Neural cell (in vitro differentiated cells): ENCODE results near the gene SAG. TPM values are rescaled to one million over a fixed set of nuclear protein-coding genes. Genes with fewer than 3 reads are reported as not detected.

Experiments used
- H2AFZ ChIP-seq: fragments of 200-600, 300-800 bp; sonication (generic), shearing (Covaris generic); 2 replicates; pipeline ENCODE4 v1.6.0; 2014; ENCODE audit warnings: low read depth, mild to moderate bottlenecking, antibody characterized with exemption, low read length, moderate library complexity
- H3F3A ChIP-seq: fragments of 200-600 bp; shearing (Covaris generic); 2 replicates; pipeline ENCODE4 v1.6.1; 2016; ENCODE audit warnings: mild to moderate bottlenecking, moderate library complexity, mixed read lengths, antibody characterized with exemption, low read length; ENCODE audit not compliant: insufficient read depth, poor library complexity, severe bottlenecking
- H3K27ac ChIP-seq: fragments of 200-600, 300-800 bp; sonication (generic), shearing (Covaris generic); 2 replicates; pipeline ENCODE4 v1.5.1; 2014; ENCODE audit warnings: mild to moderate bottlenecking, low read length, moderate library complexity
- H3K27me3 ChIP-seq: fragments of 300-800, 200-600 bp; sonication (generic), shearing (Covaris generic); 2 replicates; pipeline ENCODE4 v1.6.0; 2014; ENCODE audit warnings: mild to moderate bottlenecking, low read depth, low read length, moderate library complexity; ENCODE audit not compliant: insufficient read depth
- H3K36me3 ChIP-seq: fragments of 300-800, 200-600 bp; sonication (generic), shearing (Covaris generic); 2 replicates; pipeline ENCODE4 v1.5.1; 2014; ENCODE audit warnings: mild to moderate bottlenecking, antibody characterized with exemption, low read length, moderate library complexity; ENCODE audit not compliant: insufficient read depth
- H3K4me2 ChIP-seq: fragments of 300-800, 200-600 bp; sonication (generic), shearing (Covaris generic); 2 replicates; pipeline ENCODE4 v1.6.0; 2014; ENCODE audit warnings: mild to moderate bottlenecking, low read length
- H3K4me3 ChIP-seq: fragments of 300-800, 200-600 bp; sonication (generic), shearing (Covaris generic); 2 replicates; pipeline ENCODE4 v1.5.1; 2014; ENCODE audit warnings: mild to moderate bottlenecking, low read length, moderate library complexity
- H3K79me2 ChIP-seq: fragments of 200-600 bp; shearing (Covaris generic); replicated peaks from 2 replicates; pipeline ENCODE4 v1.6.0; 2014; ENCODE audit warnings: mild to moderate bottlenecking, low read length, moderate library complexity; ENCODE audit not compliant: insufficient read depth
- H3K9ac ChIP-seq: fragments of 300-800, 200-600 bp; sonication (generic), shearing (Covaris generic); 2 replicates; pipeline ENCODE4 v1.6.1; 2016; ENCODE audit warnings: mild to moderate bottlenecking, low read length, mixed read lengths
- H3K9me2 ChIP-seq: fragments of 200-600 bp; shearing (Covaris generic); 2 replicates; pipeline ENCODE4 v1.6.1; 2016; ENCODE audit warnings: mild to moderate bottlenecking, low read length, mixed read lengths; ENCODE audit not compliant: insufficient read depth
- H3K9me3 ChIP-seq: fragments of 200-600, 300-800 bp; sonication (generic), shearing (Covaris generic); 2 replicates; pipeline ENCODE4 v1.6.1; 2016; ENCODE audit warnings: mild to moderate bottlenecking, mixed run types, low read length, moderate library complexity, mixed read lengths
- H4K20me1 ChIP-seq: fragments of 200-600 bp; shearing (Covaris generic); 2 replicates; pipeline ENCODE4 v1.6.1; 2016; ENCODE audit warnings: mild to moderate bottlenecking, mixed run types; ENCODE audit not compliant: insufficient read depth
- EP300 ChIP-seq: fragments of 450-650 bp; conservative IDR thresholded peaks from 2 replicates; pipeline ENCODE4 v1.6.1; 2014; ENCODE audit warnings: antibody characterized with exemption, mild to moderate bottlenecking, moderate library complexity; ENCODE audit not compliant: poor library complexity, severe bottlenecking
- EZH2 ChIP-seq: fragments of 200-600, 300-800 bp; shearing (Covaris generic), sonication (generic); IDR thresholded peaks from 2 replicates; pipeline ENCODE4 v1.6.1; 2014; ENCODE audit warnings: antibody characterized with exemption, low read length, borderline replicate concordance, mild to moderate bottlenecking; ENCODE audit not compliant: insufficient read depth, poor library complexity, severe bottlenecking
- MXI1 ChIP-seq: fragments of 450-650 bp; conservative IDR thresholded peaks from 2 replicates; pipeline ENCODE4 v1.6.1; 2014; ENCODE audit warnings: antibody characterized with exemption, mild to moderate bottlenecking; ENCODE audit not compliant: poor library complexity, severe bottlenecking
- POLR2AphosphoS5 ChIP-seq: IDR thresholded peaks from 2 replicates; pipeline ENCODE4 v1.6.1; 2012
- RAD21 ChIP-seq: fragments of 450-650 bp; conservative IDR thresholded peaks from 2 replicates; pipeline ENCODE4 v1.6.1; 2014; ENCODE audit warnings: antibody characterized with exemption, mild to moderate bottlenecking, moderate library complexity
- SMC3 ChIP-seq: fragments of 450-650 bp; conservative IDR thresholded peaks from 2 replicates; pipeline ENCODE4 v1.6.1; 2014; ENCODE audit warnings: antibody characterized with exemption, mild to moderate bottlenecking, moderate library complexity; ENCODE audit not compliant: poor library complexity
- TAF1 ChIP-seq: IDR thresholded peaks from 2 replicates; pipeline ENCODE4 v1.6.1; 2012; ENCODE audit warnings: low read depth
- polyA plus RNA-seq: library from polyadenylated mRNA; depleted of rRNA; stranded (reverse); fragments of >200 nt; gene quantifications from 2 replicates; pipeline ENCODE4 v1.2.3, GENCODE V29; 2014
- TF ChIP-seq, protein P1 (sequence below): fragments of 450-650 bp; IDR thresholded peaks from 2 replicates; pipeline ENCODE4 v1.5.1; 2014; ENCODE audit warnings: antibody characterized with exemption, mild to moderate bottlenecking, moderate library complexity; ENCODE audit not compliant: poor library complexity, severe bottlenecking
- TF ChIP-seq, protein P2 (sequence below): IDR thresholded peaks from 2 replicates; pipeline ENCODE4 v1.6.1; 2012; ENCODE audit warnings: borderline replicate concordance

SAG gene
- polyA plus RNA-seq, 1 donor from 2014 or later, result not detected

DNA sequence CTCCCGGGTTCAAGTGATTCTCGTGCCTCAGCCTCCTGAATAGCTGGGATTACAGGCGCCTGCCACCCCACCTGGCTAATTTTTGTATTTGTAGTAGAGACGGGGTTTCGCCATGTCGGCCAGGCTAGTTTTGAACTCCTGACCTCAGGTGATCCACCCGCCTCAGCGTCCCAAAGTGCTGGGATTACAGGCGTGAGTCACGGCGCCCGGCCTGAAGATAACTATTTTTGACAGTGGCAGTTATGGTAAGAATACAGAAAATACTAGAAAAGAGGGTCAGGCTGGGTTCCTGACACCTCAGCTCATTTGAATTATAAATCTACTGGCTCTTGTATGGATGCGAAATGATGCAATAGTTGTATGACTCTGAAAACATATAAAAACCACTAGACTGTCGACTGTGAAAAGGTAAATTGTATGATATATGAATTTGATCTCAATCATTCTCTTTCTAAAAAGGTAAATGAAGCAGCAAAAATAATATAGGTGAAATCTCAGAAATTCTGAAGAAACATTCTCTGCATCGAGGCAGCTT lies 35.6 kb downstream of the SAG start:
- Histone ChIP-seq H3K9me3 (no peaks in the 10 kb centered on the region), H3K4me3 (no peak overlapping the region), H3K27ac (no peak overlapping the region), H3K9ac (no peak overlapping the region), H3K4me2 (no peak overlapping the region), H3F3A (no peaks in the 10 kb centered on the region), H3K9me2 (no peaks in the 10 kb centered on the region), H3K79me2 (no peaks in the 10 kb centered on the region), H3K27me3 (no peaks in the 10 kb centered on the region), H2AFZ (no peak overlapping the region), H4K20me1 (no peaks in the 10 kb centered on the region), H3K36me3 (no peaks in the 10 kb centered on the region)
- TF ChIP-seq SMC3 (no peak), EZH2 (no peak), MXI1 (no peak)

DNA sequence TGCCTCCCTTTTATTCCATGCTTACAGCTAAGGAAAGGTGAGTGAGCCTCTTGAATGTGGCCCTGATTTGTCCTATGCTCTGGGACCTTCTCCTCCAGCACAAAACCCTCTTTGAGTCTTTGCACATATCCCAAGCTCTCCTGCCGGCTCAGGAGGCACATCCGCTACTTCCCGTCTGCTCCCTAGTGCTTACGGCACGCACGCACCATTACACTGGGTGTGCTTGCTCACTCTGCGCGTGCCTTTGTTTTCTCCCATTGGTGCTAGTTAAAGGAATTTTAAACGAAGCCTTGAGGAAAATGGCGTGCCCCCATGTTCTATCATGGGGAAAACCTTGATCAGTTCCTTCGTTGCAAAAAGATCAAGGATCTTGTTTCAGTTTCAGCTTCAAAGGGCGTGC lies 38.8 kb downstream of the SAG start:
- no peaks in the 10 kb centered on the region for H3K36me3 ChIP-seq
- H3K79me2 ChIP-seq, result no peaks in the 10 kb centered on the region
- H2AFZ ChIP-seq, result no peak overlapping the region
- no peak overlapping the region for H3K4me2 ChIP-seq
- no peaks in the 10 kb centered on the region for H4K20me1 ChIP-seq
- no peak overlapping the region for H3K27ac ChIP-seq
- H3K4me3 ChIP-seq, result no peak overlapping the region
- no peaks in the 10 kb centered on the region for H3K27me3 ChIP-seq
- H3K9me3 ChIP-seq, result no peaks in the 10 kb centered on the region
- no peaks in the 10 kb centered on the region for H3K9me2 ChIP-seq
- H3F3A ChIP-seq, result no peaks in the 10 kb centered on the region
- no peak overlapping the region for H3K9ac ChIP-seq
- TF ChIP-seq SMC3 (no peak), POLR2AphosphoS5 (no peak), MXI1 (no peak), EP300 (no peak), TAF1 (no peak), RAD21 (no peak), EZH2 (no peak)
- TF ChIP-seq, protein P1, sequence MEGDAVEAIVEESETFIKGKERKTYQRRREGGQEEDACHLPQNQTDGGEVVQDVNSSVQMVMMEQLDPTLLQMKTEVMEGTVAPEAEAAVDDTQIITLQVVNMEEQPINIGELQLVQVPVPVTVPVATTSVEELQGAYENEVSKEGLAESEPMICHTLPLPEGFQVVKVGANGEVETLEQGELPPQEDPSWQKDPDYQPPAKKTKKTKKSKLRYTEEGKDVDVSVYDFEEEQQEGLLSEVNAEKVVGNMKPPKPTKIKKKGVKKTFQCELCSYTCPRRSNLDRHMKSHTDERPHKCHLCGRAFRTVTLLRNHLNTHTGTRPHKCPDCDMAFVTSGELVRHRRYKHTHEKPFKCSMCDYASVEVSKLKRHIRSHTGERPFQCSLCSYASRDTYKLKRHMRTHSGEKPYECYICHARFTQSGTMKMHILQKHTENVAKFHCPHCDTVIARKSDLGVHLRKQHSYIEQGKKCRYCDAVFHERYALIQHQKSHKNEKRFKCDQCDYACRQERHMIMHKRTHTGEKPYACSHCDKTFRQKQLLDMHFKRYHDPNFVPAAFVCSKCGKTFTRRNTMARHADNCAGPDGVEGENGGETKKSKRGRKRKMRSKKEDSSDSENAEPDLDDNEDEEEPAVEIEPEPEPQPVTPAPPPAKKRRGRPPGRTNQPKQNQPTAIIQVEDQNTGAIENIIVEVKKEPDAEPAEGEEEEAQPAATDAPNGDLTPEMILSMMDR, result no peak
- TF ChIP-seq, protein P2, sequence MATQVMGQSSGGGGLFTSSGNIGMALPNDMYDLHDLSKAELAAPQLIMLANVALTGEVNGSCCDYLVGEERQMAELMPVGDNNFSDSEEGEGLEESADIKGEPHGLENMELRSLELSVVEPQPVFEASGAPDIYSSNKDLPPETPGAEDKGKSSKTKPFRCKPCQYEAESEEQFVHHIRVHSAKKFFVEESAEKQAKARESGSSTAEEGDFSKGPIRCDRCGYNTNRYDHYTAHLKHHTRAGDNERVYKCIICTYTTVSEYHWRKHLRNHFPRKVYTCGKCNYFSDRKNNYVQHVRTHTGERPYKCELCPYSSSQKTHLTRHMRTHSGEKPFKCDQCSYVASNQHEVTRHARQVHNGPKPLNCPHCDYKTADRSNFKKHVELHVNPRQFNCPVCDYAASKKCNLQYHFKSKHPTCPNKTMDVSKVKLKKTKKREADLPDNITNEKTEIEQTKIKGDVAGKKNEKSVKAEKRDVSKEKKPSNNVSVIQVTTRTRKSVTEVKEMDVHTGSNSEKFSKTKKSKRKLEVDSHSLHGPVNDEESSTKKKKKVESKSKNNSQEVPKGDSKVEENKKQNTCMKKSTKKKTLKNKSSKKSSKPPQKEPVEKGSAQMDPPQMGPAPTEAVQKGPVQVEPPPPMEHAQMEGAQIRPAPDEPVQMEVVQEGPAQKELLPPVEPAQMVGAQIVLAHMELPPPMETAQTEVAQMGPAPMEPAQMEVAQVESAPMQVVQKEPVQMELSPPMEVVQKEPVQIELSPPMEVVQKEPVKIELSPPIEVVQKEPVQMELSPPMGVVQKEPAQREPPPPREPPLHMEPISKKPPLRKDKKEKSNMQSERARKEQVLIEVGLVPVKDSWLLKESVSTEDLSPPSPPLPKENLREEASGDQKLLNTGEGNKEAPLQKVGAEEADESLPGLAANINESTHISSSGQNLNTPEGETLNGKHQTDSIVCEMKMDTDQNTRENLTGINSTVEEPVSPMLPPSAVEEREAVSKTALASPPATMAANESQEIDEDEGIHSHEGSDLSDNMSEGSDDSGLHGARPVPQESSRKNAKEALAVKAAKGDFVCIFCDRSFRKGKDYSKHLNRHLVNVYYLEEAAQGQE, result no peak
